ENCODE results near the gene ZSCAN10. TPM values are rescaled to one million over a fixed set of nuclear protein-coding genes. Genes with fewer than 3 reads are reported as not detected.

The ZSCAN10 gene
- total and polyA plus RNA-seq, 9 of the 15 experiments (the other 6 are each of a cell fraction or from before 2014, with no cell fraction given): 0.22 TPM; not detected in 8

DNA sequence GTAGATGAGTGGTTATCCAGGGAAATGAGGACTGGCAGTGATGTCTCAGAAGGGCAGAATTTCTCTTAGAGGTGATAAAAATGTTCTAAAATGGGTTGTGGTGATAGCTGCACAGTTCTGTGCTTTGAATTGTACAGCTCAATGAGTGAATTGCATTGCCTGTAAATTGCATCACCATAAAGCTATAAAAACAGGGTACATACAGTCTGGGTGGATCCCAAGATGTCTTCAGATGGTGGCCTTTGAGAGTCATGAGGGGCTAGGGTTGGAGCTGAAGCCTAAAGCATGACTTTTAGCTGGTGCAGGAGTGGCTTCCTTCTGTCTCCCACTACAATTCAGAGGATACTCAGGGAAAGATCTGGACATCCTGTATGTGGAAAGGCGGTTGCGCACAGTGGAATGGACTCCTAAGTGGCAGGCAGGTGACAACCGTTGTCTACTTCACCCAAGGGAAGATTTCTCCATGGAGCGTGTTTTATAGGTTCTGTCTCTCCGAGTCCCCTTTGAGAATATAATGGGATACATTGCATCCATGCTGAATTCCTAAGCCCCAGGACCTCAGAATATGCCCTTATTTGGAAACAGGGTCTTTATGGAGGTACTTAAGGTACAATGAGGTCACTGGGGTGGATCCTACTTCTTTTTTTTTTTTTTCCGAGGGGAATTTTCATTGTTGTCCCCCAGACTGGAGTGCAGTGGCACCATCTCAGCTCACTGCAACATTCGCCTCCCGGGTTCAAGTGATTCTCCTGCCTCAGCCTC lies 35.3 kb downstream of the ZSCAN10 start:
- no peak overlapping the region for H3K27ac ChIP-seq (ENCODE audit: extremely low read depth, low read depth, low read length)
- CTCF ChIA-PET (ENCODE audit: low intra/inter-chr PET ratio): interaction anchor here (0.6 kb wide), 1 partner anchor 33 kb away, joined by 3 read pairs; no protein-coding TSS in a partner anchor
- H3K4me2 ChIP-seq (ENCODE audit: insufficient read depth, low read length): no peak overlapping the region
- H4K20me1 ChIP-seq (replicated peaks; ENCODE audit: control insufficient read depth, insufficient read depth, low read length): no peaks in the 10 kb centered on the region
- no peaks in the 10 kb centered on the region for H3K36me3 ChIP-seq (ENCODE audit: control insufficient read depth, insufficient read depth, low read length)
- in situ Hi-C loops (cut with MboI): no loop called here
- no peaks in the 10 kb centered on the region for H3K27me3 ChIP-seq (ENCODE audit: control insufficient read depth in 2 of 2, insufficient read depth in 2 of 2, low read length in 2 of 2)
- intact Hi-C loops (cut with micrococcal nuclease): no loop called here
- no peaks in the 10 kb centered on the region for H3K9me3 ChIP-seq (replicated peaks; ENCODE audit: control insufficient read depth, insufficient read depth, low read depth, low read length)
- BruUV-seq (replicated peaks): no TSS peak
- no peak for FAIRE-seq
- H3K9ac ChIP-seq (ENCODE audit: insufficient read depth in 1 of 2, low read depth in 2 of 2, low read length in 2 of 2): no peak overlapping the region
- no peak overlapping the region for H3K4me3 ChIP-seq
- no peak for ATAC-seq
- WGBS (ENCODE audit: insufficient coverage, low coverage, missing lambda C conversion rate): 72% methylated on average over 8 of the region's 8 CpGs
- H3K9me1 ChIP-seq (ENCODE audit: control insufficient read depth, insufficient read depth, low read length): no peaks in the 10 kb centered on the region
- no peak overlapping the region for H2AFZ ChIP-seq (ENCODE audit: low read depth, low read length)
- H3K4me1 ChIP-seq (replicated peaks in 1 of 2; ENCODE audit: control insufficient read depth in 2 of 2, insufficient read depth in 2 of 2, low read length in 2 of 2): peaks cover 8 to 41% of the 10 kb centered on the region in 2 experiments
- no peak for DNase-seq (ENCODE audit: extremely low read depth in 1 of 4, low spot score in 3 of 4)
- no peaks in the 10 kb centered on the region; the same call in 2 of the 3 replicates for H3K79me2 ChIP-seq (ENCODE audit: control insufficient read depth, insufficient read depth, low read length)
- POLR2A ChIA-PET: interaction anchor here (0.6 to 1.1 kb wide), 5 partner anchors 40 to 201 kb away, joined by 3 to 7 read pairs (median 3); partner anchors contain the start of genes HCFC1R1 and THOC6
- TF ChIP-seq CHCHD3 (CRISPR knock-in tag; IDR thresholded peaks at IDR 0.05) (no peak), CLOCK (CRISPR knock-in tag; IDR thresholded peaks at IDR 0.05; ENCODE audit: borderline replicate concordance) (no peak), DIDO1 (tag; IDR thresholded peaks at IDR 0.05; ENCODE audit: low read depth) (no peak), BDP1 (IDR thresholded peaks at IDR 0.05; ENCODE audit: insufficient read depth, insufficient read length) (no peak), PTRF (tag; IDR thresholded peaks at IDR 0.05) (no peak), YBX1 (IDR thresholded peaks at IDR 0.05) (no peak), FOXK1 (CRISPR knock-in tag; IDR thresholded peaks at IDR 0.05; ENCODE audit: borderline replicate concordance) (no peak), HDGF (IDR thresholded peaks at IDR 0.05) (no peak)
- TF ChIP-seq, protein P1, sequence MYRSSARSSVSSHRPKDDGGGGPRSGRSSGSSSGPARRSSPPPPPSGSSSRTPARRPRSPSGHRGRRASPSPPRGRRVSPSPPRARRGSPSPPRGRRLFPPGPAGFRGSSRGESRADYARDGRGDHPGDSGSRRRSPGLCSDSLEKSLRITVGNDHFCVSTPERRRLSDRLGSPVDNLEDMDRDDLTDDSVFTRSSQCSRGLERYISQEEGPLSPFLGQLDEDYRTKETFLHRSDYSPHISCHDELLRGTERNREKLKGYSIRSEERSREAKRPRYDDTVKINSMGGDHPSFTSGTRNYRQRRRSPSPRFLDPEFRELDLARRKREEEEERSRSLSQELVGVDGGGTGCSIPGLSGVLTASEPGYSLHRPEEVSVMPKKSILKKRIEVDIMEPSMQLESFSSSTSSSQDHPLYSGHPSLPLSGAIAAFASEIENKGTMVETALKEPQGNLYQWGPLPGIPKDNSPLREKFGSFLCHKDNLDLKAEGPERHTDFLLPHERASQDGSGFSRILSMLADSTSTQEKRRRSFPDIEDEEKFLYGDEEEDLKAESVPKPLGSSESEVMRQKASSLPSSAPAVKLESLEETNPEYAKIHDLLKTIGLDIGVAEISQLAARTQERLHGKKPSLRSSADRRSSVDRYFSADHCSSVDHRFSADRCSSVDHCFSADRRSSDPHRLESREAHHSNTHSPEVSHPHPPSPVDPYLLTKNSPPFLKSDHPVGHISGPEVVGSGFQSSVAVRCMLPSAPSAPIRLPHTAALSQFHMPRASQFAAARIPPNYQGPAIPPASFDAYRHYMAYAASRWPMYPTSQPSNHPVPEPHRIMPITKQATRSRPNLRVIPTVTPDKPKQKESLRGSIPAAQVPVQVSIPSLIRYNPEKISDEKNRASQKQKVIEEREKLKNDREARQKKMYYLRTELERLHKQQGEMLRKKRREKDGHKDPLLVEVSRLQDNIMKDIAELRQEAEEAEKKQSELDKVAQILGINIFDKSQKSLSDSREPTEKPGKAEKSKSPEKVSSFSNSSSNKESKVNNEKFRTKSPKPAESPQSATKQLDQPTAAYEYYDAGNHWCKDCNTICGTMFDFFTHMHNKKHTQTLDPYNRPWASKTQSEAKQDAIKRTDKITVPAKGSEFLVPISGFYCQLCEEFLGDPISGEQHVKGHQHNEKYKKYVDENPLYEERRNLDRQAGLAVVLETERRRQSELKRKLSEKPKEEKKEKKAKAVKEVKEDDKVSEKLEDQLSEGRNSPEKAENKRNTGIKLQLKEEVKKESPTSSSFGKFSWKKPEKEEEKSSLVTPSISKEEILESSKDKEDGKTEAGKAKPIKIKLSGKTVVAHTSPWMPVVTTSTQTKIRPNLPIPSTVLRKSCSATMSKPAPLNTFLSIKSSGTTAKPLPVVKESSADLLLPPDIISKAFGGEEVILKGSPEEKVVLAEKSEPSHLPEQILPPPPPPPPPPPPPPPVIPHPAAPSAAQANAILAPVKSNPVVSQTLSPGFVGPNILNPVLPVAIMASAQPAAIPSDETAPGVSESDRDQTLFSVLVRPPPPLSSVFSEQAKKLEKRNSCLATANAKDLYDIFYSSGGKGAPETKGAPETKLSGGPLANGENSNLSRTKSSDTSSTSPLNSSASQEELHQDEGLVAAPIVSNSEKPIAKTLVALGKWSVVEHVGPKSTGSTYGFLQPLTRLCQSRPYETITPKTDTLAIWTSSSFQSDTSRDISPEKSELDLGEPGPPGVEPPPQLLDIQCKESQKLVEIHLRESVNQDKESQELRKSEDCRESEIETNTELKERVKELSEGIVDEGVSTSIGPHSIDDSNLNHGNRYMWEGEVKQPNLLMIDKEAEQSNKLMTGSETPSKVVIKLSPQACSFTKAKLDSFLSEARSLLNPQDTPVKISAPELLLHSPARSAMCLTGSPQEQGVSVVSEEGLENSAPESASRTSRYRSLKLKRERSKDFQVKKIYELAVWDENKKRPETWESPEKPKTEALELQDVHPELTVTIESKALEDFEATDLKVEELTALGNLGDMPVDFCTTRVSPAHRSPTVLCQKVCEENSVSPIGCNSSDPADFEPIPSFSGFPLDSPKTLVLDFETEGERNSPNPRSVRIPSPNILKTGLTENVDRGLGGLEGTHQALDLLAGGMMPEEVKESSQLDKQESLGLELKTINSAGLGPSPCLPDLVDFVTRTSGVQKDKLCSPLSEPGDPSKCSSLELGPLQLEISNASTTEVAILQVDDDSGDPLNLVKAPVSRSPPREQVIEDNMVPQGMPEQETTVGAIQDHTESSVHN (IDR thresholded peaks at IDR 0.05; ENCODE audit: borderline replicate concordance in 1 of 2, low read depth in 1 of 2): no peak
- TF ChIP-seq, protein P2, sequence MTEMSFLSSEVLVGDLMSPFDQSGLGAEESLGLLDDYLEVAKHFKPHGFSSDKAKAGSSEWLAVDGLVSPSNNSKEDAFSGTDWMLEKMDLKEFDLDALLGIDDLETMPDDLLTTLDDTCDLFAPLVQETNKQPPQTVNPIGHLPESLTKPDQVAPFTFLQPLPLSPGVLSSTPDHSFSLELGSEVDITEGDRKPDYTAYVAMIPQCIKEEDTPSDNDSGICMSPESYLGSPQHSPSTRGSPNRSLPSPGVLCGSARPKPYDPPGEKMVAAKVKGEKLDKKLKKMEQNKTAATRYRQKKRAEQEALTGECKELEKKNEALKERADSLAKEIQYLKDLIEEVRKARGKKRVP (CRISPR knock-in tag; IDR thresholded peaks at IDR 0.05): 0 out of 2 replicates have a peak, but pooled peaks have one; percentile 35
